ES-I3 (cell line): ENCODE results near the gene HABP4.
"Not testable (repeated sequence)": the region's sequence is repeated elsewhere in the genome, so short reads cannot be mapped to it uniquely, and the experiment has no call there.

Experiments
- H3K36me3 ChIP-seq: 2 replicates; pipeline ENCODE4 v1.6.1; 2013; ENCODE audit warnings: mild to moderate bottlenecking, low read length, control low read depth, moderate library complexity; ENCODE audit not compliant: insufficient read depth
- H3K4me1 ChIP-seq: 2 replicates; pipeline ENCODE4 v1.6.1; 2013; ENCODE audit warnings: mild to moderate bottlenecking, control low read depth, low read length; ENCODE audit not compliant: insufficient read depth
- H3K9ac ChIP-seq: 2 replicates; pipeline ENCODE4 v1.6.1; 2013; ENCODE audit warnings: low read depth, mild to moderate bottlenecking, low read length, moderate library complexity
- H3K9me3 ChIP-seq: 2 replicates; pipeline ENCODE4 v1.6.1; 2013; ENCODE audit warnings: mild to moderate bottlenecking, low read length, moderate library complexity; ENCODE audit not compliant: control insufficient read depth, insufficient read depth

The HABP4 gene

DNA sequence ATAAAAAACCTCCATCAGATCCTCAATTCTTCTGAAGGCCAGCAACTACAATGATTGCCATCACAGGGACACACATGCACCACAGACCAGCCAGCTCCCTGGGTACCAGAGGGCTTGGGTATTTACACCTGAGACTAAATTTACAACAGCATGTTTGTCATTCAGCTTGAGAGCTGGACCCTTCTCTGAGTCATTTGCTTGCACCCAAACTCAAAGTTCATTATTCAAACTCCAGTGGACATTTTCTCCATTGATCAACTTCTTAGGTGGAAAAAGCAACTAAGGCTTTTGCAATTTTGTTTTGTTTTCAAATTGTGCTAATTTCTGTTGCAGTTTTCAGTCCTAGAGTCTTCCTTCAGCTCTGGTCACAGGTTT, 53.4 kb downstream of the HABP4 start:
- H3K4me1 ChIP-seq = peaks cover 24% of the 10 kb centered on the region; the same call in 1 of the 2 replicates
- H3K9ac ChIP-seq, H3K36me3 ChIP-seq, H3K9me3 ChIP-seq: not testable (repeated sequence)

DNA sequence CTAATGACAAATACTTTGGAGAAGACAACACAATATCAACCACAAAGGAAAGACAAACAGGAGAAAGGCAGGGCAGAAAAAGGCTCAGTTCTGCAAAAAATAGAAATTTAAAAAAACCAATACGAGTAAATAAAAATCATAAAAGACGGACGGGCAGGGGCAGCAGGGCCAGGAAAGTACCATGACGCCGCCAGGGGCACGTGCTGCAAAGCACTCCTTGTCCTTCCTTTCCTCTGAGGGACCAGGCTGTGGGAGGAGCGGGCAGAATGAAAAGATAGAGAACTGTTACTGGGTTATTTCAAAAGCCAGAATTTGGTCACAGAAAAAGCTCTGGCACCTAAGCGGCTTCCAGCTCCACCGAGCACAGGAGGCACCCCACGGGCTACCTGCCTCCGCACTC, 53.9 kb downstream of the HABP4 start:
- Histone ChIP-seq H3K9ac (no peak overlapping the region), H3K4me1 (peaks cover 21% of the 10 kb centered on the region; the same call in 1 of the 2 replicates), H3K36me3 (no peaks in the 10 kb centered on the region; the same call in 1 of the 2 replicates), H3K9me3 (no peaks in the 10 kb centered on the region)

DNA sequence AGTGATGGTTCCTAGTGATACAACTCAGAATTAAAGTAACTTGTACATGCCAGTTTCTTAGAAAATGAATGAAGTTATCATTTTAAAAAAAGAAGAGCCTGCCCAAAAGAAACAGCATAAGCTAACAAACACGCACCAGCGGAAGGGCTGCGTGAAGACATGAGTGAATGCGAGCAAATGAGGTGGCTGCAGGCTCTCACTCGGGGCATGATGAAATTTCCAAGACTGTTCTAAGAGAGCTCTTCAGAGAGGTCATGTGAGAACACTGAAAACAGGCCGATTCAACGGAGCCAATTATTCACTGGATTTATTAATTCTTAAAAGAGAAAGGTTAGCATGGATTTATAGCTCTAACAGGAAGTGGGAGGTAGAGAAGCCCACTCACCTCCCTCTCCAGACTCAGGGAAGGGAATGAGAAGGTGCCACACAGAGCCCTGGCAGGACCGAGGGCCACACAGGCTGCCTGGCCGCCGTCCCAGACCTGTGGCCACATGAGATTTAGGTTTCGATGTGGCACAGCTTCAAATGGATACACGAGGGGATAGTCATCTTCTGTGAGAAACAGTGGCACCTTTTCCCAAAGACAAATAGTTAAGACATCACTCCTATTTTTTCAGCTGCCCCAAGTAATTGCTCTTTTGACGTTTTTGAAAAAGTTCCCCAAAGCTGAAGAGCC, 55.5 kb downstream of the HABP4 start:
- Histone ChIP-seq H3K9ac (no peak overlapping the region), H3K9me3 (no peaks in the 10 kb centered on the region), H3K36me3 (no peaks in the 10 kb centered on the region; the same call in 1 of the 2 replicates), H3K4me1 (peaks cover 27% of the 10 kb centered on the region)

DNA sequence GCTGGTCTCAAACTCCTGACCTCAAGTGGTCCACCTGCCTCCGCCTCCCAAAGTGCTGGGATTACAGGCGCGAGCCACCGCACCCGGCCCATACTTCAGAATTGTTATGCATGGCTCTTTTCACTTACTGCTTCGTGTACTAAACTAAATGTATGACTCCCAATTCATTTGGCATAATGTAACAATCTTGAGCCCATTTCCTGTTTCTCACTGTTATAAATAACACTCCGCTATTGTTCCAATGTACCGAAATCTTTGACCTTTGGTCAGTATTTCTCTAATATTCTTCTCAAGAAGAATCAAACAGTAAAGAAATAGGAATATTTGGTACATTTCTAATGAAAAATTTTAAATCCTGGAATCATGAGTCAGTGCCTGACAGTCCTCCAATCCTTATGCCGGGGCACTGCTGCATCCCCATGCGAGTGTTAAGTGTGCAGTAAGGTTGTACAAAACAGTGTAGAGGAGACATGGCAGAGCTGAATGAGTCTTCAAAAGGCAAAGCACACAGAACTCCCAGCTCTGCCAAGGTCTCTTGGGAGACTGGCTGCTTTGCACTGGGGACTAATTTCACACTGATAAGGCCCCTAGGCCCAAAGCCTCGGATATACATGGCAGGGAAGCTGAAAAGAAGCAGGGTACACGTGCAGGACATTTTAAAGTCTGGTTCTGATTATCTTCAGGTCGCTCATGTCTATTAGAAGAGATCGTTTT, 58.4 kb downstream of the HABP4 start:
- Histone ChIP-seq H3K4me1 (peaks cover 12% of the 10 kb centered on the region), H3K36me3 (peaks cover 2% of the 10 kb centered on the region; the same call in 1 of the 2 replicates), H3K9ac (no peak overlapping the region), H3K9me3 (no peaks in the 10 kb centered on the region)

DNA sequence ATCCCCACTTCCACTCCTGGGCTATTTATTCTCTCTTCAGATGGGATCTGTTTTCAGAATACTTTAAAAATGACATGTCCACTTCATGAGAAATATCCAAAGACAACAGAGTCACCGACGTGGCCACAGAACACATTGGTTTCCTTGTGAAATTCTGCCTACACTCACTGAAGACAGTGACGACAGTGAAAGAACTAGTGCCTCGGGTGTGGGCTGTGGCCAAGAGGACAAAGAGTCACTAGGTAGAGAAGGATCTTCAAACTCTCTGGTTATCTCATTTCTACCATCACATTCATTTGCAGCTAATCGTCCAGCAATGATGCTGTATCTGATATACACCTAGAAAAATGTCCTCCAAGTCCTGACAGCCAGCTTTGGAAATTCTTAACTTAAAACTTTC, 59.1 kb downstream of the HABP4 start:
- no peak overlapping the region for H3K9ac ChIP-seq
- peaks cover 7% of the 10 kb centered on the region; the same call in 1 of the 2 replicates for H3K4me1 ChIP-seq
- no peaks in the 10 kb centered on the region for H3K9me3 ChIP-seq
- peaks cover 2% of the 10 kb centered on the region; the same call in 1 of the 2 replicates for H3K36me3 ChIP-seq

DNA sequence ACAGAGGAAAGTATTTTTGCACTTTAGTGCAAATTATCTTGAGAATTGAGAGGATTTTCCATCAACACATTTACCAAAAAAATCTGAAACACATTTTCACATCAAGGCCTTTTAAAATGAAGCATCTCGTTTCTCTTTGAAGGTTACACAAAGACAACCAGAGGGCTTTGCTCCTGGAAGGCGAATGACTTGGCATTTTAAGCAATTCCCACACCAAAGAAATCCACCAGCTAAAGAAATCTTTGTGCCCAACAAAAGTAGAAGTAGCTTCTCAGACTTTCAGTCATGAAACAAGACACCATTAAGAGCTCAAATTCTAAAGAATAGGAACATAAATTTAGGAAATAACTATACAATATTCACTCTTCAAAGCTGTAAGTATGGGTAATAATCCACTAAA, 59.9 kb downstream of the HABP4 start:
- H3K4me1 ChIP-seq = peaks cover 7% of the 10 kb centered on the region; the same call in 1 of the 2 replicates
- peaks cover 2% of the 10 kb centered on the region; the same call in 1 of the 2 replicates for H3K36me3 ChIP-seq
- no peak overlapping the region for H3K9ac ChIP-seq
- H3K9me3 ChIP-seq = no peaks in the 10 kb centered on the region

DNA sequence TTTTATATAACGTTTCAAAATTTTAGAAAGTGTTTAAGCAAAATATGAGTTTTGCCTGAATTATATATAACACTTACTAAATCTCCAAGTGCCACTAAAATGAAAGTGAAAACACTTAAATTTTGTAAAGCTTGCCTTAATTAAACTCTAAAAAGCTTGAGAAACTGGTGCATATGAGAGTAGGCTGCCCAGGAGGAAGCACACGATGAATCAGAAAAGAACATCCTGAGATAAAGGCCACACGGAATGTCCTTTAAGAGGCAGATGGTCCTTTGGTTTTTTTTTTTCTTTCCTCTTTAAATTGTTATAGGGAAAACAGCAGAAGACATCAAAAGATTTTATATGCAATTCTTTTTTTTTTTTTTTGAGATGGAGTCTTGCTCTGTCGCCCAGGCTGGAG, 60.3 kb downstream of the HABP4 start:
- no peak overlapping the region for H3K9ac ChIP-seq
- H3K4me1 ChIP-seq = peaks cover 7% of the 10 kb centered on the region; the same call in 1 of the 2 replicates
- H3K36me3 ChIP-seq = peaks cover 2% of the 10 kb centered on the region; the same call in 1 of the 2 replicates
- H3K9me3 ChIP-seq = no peaks in the 10 kb centered on the region

- Histone ChIP-seq H3K4me1 (peaks cover 7% of the 10 kb centered on the region; the same call in 1 of the 2 replicates), H3K36me3 (0 out of 2 replicates have a peak, but pooled peaks cover 2% of the 10 kb centered on the region), H3K9ac (no peak overlapping the region), H3K9me3 (no peaks in the 10 kb centered on the region)
These were observed 62.3 kb downstream of the HABP4 start for GRCh38 chr9:96512240-96512639.

- no peaks in the 10 kb centered on the region for H3K9me3 ChIP-seq
- peaks cover 7% of the 10 kb centered on the region; the same call in 1 of the 2 replicates for H3K4me1 ChIP-seq
- H3K36me3 ChIP-seq = 0 out of 2 replicates have a peak, but pooled peaks cover 2% of the 10 kb centered on the region
- H3K9ac ChIP-seq = no peak overlapping the region
These were observed 63.7 kb downstream of the HABP4 start for GRCh38 chr9:96513622-96514021.

GRCh38 chr9:96514108-96514799, 64.3 kb downstream of the HABP4 start:
- no peak overlapping the region for H3K9ac ChIP-seq
- 0 out of 2 replicates have a peak, but pooled peaks cover 2% of the 10 kb centered on the region for H3K36me3 ChIP-seq
- H3K9me3 ChIP-seq = no peaks in the 10 kb centered on the region
- H3K4me1 ChIP-seq = peaks cover 7% of the 10 kb centered on the region; the same call in 1 of the 2 replicates

- Histone ChIP-seq H3K9me3 (no peaks in the 10 kb centered on the region), H3K4me1 (peaks cover 6% of the 10 kb centered on the region; the same call in 1 of the 2 replicates), H3K36me3 (0 out of 2 replicates have a peak, but pooled peaks cover 2% of the 10 kb centered on the region), H3K9ac (no peak overlapping the region)
These were observed 64.8 kb downstream of the HABP4 start for GRCh38 chr9:96514800-96515158.

DNA sequence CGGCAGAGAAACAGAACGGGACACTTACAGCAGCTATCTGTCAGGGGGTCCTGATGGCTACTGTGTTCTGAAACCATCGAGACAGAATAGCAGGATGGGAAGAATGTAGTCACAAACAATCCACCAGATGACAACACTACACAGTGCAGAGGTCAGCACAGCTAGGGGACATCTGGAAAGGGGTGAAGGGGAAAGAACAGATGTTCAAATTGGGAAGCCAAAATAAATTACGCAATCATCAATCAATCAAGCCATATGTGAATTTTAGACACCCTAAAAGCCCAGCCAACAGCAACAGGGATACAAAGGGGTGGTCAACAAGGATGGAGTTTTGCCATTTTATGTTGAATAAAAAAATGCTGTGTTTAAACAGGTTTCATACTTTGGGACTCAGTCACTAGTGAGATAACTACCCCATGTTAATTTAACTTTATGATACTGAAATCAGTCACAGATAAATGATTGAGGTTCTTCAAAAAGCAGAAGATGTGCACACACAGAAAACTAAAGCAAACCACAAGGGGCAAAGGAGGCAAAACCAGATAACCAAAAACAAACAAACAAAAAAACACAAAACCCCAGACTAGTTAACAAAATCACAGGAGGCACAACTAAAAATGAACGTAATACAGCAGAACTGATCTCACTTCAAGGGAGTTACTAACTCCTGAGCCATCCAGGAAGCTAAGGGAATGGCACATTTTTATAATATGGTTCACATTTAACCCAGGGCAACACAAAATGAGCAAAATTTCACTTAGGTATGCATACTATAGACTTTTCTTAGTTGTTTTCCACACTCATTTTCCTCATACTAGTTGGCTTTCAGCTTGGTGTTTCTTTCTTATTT, 65.9 kb downstream of the HABP4 start:
- Histone ChIP-seq H3K36me3 (0 out of 2 replicates have a peak, but pooled peaks cover 2% of the 10 kb centered on the region), H3K9me3 (no peaks in the 10 kb centered on the region; the same call in 1 of the 2 replicates), H3K9ac (no peak overlapping the region), H3K4me1 (no peaks in the 10 kb centered on the region)

- H3K9ac ChIP-seq = no peak overlapping the region
- H3K4me1 ChIP-seq = no peaks in the 10 kb centered on the region
- no peaks in the 10 kb centered on the region; the same call in none of the 2 replicates for H3K36me3 ChIP-seq
- no peaks in the 10 kb centered on the region; the same call in 1 of the 2 replicates for H3K9me3 ChIP-seq
These were observed 69.1 kb downstream of the HABP4 start for GRCh38 chr9:96519095-96519494.
